HT1080 (cell line): ENCODE results near the gene PPP1R36. TPM values are rescaled to one million over a fixed set of nuclear protein-coding genes. Genes with fewer than 3 reads are reported as not detected.
A peak's percentile ranks its signal among the peaks of the same experiment; 100 is the strongest.
"Not testable (repeated sequence)": the region's sequence is repeated elsewhere in the genome, so short reads cannot be mapped to it uniquely, and the experiment has no call there.

ENCODE experiments used
- DNase-seq: peaks from one replicate; pipeline ENCODE4 v3.0.0-alpha.2; 2015; ENCODE audit warnings: low read depth
- total RNA-seq: library from RNA; depleted of rRNA; stranded (reverse); fragments of >200 nt; shearing (Covaris generic); gene quantifications from 2 replicates; pipeline ENCODE4 v1.2.3, GENCODE V29; 2014

Gene PPP1R36
- total RNA-seq, 1 experiment from 2014 or later, result 0.11 TPM

DNA sequence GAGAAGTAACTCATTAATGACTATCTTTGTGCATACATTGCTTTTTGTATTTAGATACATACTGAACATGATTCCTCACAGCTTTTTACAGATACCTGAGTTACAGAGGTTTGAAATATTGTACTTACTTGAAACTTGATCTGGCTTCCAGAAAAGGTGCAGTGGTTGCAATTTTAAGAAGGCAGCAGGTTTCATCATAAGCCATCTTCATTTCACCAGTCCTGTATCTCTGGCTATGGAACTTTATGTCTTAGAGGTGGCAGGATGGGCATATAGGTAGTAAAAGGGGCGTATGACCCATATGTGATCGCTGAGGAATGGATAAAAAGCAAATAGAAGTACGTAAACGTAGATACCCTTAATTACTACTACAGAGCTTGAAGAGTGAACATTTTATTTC is 31.5 kb upstream of the PPP1R36 start:
- DNase-seq, result no peak

DNA sequence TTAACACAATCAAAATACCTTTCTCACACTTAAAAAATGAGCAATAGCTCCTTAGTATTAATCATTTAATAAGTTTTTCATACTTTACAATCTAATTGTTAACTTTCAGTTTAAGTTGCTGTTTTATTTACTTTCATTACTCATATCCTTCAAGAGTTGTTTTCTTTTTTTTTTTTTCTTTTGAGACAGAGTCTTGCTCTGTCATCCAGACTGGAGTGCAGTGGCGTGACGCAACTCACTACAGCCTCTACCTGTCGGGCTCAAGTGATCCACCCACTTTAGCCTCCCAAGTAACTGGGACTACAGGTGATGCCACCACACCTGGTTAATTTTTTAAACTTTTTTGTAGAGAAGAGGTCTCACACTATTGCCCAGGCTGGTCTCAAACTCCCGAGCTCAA is 29.1 kb upstream of the PPP1R36 start:
- DNase-seq, result no peak

DNA sequence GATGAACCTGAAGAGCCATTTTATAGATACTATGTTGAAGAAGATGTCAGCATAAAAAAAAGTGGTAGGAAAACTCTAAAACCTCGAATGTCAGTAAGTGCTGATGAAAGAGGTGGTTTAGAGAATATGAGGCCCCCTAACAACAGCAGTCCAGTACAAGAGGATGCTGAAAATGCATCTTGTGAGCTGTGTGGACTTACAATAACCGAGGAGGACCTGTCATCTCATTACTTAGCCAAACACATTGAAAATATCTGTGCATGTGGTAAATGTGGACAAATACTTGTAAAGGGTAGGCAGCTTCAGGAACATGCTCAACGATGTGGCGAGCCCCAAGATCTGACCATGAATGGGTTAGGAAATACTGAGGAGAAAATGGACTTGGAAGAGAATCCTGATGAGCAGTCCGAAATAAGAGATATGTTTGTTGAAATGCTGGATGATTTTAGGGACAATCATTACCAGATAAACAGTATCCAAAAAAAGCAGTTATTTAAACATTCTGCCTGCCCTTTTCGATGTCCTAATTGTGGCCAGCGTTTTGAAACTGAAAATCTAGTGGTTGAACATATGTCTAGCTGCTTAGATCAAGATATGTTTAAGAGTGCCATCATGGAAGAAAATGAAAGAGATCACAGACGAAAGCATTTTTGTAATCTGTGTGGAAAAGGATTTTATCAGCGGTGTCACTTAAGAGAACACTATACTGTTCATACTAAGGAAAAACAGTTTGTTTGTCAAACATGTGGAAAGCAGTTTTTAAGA is 27.0 kb upstream of the PPP1R36 start:
- no peak for DNase-seq

DNA sequence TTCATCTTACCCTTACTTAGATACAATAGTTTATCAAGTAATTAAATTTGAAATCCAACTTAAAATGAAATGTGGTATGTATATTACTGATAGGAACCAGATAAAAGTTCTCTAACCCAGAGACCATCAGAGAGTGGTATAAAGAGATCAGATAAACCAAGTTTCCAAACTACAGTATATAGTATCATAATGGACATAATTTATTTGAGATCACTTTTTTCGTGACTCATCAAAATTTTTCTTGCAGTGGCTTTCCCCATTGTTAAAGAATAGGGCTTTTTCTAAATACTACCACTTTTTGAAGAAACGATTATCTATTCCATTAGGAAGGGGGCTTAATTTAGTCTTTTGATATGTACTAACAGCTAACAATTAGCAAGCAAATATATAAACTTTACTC is 24.4 kb upstream of the PPP1R36 start:
- no peak for DNase-seq

DNA sequence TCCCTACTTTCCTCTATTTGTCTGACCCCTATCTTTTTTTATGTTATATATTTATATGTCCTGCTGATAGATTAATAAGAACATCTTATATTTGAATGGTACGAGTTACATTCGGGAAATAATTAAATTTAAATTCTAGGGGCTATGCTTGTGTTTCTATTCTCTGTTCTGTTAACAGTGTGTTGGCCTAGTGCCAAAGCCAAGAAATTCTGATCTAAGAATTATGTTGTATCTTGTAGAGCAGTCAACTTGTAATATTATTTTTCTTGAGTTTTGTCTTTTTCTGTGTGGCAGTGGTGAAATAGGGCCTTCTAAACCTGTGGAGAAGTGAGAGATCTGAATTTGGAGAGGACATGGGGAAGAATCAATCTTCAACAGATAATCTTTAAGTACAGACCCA is 18.2 kb upstream of the PPP1R36 start:
- DNase-seq, result no peak

DNA sequence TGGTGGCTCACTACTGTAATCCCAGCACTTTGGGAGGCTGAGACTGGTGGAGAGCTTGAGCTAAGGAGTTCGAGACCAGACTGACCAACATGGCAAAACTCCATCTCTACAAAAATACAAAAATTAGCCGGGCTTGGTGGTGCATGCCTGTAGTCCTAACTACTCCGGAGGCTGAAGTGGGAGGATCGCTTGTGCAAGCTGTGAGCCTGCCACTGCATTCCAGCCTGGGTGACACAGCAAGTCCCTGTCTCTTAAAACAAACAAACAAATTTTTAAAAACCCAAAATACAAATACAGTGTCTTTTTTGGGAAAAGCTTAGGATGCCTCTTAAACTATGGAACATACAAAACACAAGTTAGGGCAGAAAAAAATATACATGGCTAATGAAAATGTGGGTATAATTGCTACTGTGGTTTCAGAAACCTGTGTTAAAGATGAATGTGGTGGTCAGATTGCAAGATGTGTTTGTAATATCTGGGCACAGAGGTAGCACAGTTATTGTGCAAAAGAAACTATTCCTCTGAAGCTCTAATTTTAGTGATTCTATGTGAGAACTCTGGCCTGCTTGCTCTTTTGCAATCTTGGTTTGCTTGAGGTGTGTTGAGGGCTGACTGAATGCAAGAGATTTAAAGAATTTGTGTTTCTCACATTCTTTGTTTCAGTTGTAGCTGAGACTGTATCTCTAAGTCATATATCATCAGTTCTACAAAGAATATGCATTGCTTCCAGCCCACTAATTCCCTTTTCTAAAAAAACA is 13.1 kb upstream of the PPP1R36 start:
- DNase-seq, result no peak

DNA sequence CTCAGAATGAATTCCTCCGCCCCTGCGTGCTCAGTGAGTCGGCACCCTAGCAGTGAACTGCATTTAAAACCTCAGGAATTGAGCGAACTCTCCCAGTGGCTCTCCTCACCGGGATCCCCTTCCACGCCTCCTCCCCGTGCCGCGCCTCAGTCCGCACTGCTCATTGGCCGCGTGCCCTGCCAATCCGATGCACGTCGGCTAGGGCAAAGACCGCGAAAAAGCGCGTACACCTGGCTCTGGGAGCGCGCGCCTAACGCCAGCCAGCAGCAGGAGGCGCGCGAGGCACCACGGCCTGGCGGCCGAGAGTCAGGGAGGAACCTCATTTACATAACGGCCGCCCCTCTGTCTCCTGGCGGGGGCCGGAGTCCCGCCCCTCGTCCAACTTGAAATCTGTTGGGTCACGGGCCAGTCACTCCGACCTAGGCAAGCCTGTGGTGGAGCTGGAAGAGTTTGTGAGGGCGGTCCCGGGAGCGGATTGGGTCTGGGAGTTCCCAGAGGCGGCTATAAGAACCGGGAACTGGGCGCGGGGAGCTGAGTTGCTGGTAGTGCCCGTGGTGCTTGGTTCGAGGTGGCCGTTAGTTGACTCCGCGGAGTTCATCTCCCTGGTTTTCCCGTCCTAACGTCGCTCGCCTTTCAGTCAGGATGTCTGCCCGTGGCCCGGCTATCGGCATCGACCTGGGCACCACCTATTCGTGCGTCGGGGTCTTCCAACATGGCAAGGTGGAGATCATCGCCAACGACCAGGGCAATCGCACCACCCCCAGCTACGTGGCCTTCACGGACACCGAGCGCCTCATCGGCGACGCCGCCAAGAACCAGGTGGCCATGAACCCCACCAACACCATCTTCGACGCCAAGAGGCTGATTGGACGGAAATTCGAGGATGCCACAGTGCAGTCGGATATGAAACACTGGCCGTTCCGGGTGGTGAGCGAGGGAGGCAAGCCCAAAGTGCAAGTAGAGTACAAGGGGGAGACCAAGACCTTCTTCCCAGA is 9.3 kb upstream of the PPP1R36 start, which contains the start of gene HSPA2:
HSPA2 (plus strand) TSS at position 534 of the 995 bp plus-strand sequence; CDS start at position 643, 109 bp downstream.
- DNase-seq, result peak; percentile 98

DNA sequence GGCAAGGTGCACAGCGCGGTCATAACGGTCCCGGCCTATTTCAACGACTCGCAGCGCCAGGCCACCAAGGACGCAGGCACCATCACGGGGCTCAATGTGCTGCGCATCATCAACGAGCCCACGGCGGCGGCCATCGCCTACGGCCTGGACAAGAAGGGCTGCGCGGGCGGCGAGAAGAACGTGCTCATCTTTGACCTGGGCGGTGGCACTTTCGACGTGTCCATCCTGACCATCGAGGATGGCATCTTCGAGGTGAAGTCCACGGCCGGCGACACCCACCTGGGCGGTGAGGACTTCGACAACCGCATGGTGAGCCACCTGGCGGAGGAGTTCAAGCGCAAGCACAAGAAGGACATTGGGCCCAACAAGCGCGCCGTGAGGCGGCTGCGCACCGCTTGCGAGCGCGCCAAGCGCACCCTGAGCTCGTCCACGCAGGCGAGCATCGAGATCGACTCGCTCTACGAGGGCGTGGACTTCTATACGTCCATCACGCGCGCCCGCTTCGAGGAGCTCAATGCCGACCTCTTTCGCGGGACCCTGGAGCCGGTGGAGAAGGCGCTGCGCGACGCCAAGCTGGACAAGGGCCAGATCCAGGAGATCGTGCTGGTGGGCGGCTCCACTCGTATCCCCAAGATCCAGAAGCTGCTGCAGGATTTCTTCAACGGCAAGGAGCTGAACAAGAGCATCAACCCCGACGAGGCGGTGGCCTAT is 8.3 kb upstream of the PPP1R36 start:
- no peak for DNase-seq

DNA sequence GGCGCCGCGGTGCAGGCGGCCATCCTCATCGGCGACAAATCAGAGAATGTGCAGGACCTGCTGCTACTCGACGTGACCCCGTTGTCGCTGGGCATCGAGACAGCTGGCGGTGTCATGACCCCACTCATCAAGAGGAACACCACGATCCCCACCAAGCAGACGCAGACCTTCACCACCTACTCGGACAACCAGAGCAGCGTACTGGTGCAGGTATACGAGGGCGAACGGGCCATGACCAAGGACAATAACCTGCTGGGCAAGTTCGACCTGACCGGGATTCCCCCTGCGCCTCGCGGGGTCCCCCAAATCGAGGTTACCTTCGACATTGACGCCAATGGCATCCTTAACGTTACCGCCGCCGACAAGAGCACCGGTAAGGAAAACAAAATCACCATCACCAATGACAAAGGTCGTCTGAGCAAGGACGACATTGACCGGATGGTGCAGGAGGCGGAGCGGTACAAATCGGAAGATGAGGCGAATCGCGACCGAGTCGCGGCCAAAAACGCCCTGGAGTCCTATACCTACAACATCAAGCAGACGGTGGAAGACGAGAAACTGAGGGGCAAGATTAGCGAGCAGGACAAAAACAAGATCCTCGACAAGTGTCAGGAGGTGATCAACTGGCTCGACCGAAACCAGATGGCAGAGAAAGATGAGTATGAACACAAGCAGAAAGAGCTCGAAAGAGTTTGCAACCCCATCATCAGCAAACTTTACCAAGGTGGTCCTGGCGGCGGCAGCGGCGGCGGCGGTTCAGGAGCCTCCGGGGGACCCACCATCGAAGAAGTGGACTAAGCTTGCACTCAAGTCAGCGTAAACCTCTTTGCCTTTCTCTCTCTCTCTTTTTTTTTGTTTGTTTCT is 7.6 kb upstream of the PPP1R36 start:
- no peak for DNase-seq

DNA sequence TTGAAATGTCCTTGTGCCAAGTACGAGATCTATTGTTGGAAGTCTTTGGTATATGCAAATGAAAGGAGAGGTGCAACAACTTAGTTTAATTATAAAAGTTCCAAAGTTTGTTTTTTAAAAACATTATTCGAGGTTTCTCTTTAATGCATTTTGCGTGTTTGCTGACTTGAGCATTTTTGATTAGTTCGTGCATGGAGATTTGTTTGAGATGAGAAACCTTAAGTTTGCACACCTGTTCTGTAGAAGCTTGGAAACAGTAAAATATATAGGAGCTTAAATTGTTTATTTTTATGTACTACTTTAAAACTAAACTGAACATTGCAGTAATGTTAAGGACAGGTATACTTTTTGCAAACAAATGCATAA is 6.9 kb upstream of the PPP1R36 start:
- no peak for DNase-seq

DNA sequence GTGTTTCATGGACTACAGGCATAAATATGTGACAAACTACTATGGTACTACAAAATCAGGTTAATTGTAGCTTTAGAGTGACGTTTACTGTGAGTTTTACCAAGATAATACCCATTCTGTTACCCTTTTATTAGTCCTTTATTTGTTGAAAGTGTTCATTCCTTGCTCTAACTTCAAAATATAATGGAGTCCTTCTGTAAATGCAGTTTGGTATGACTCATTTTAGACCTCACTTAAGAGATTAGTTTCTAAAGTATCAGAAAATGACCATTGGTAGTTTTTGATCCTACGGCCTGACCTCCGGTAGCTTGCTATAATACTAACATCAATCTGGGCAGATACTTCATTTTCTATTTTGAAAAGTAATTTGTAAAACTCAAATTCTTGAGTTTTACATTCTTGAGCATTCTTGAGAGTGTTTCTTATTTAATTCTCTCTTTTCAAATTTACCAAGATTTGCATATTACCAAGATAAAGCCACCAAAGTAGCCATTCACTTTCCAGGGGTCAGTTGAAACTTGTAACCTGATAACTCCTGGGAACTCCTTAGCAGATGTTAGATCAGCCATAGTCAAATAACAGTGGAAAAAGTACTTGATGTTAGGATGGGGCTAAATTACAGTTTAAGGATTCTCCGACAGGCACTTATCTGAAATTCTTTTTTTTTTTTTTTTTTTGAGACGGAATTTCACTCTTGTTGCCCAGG is 5.0 kb upstream of the PPP1R36 start:
- no peak for DNase-seq

DNA sequence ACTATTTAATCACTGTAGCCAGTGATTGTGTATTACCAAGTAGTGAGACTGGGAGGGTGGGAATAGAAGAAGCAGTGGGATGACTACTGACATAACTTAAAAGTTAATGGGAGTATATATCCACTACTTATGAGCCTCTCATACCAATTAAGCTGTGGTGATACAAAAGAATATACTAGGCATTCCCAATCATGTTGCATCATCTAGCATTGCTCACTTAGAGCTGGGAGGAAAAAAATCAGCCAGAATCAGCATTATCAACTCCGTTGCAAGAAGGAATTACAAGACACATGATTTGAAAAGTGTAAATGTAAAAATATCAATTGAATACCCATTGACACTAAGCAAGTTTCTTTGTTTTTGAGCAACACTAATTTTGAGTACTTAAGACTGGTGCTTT is 745 bp upstream of the PPP1R36 start:
- no peak for DNase-seq

DNA sequence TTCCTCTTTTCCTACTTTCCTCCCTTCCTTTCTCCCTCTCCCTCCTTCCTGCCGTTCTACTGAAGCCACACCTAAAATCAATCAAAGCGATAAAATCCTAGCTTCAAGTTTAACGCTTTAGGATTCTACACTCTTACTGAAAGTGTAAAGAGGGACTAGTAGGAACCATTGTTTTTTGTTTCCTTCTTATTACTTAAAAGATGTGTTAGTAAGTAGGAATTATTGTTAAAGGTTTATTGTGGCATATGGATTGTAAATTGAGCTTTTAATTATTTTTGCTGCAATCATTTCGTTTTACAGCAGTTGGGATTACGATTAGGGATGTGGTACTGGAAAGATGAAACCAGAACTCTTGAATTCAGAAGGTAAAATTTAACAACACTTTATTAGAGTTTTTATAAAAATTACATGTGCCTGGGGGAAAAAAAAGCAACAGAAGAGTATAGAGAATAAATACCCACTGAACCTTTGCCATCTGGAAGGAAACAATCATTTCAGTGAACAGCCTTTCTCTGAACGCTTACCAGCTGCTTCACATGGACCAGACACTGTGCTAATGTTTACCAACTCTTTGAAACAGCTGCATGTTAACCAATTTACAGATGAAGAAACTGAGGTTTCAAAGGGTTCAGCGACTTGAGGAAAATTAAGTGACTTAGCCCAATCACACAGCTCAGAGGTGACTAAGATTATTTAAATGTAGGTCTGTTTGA is 1.0 kb downstream of the PPP1R36 start:
- no peak for DNase-seq

DNA sequence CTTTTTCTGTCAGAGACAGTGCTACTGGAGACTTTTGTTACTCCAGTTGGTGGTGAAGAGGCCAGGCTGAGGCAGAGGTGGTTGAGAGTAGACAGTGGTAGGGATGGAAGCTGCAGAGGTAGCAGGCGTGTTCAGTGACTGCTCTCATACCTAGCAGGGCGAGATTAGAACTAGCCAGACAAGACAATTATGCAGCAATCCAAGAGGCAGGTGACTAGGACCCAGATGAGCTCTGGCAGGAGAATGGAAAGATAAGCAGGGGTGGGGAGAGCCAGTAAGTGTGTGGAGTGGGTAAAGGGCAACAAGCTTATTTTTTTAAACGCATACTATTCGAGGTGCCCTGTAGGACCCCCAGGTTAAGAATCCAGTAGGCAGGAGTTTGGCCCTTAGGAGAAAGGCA is 4.8 kb downstream of the PPP1R36 start:
- no peak for DNase-seq

DNA sequence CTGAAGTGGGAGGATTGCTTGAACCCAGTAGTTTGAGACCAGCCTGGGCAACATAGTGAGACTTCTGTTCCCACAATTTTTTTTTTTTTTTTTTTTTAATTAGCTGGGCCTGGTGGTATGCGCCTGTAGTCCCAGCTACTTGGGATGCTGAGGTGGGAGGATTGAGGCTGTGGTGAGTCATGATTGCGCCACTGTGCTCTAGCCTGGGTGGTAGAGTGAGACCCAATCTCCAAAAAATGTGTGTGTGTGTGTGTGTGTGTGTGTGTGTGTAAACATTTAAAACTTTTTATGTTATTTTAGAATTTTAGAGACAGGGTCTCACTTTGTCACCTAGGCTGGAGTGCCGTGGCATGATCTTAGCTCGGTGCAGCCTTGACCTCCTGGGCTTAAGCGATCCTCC is 6.8 kb downstream of the PPP1R36 start:
- DNase-seq, result peak; percentile 63

DNA sequence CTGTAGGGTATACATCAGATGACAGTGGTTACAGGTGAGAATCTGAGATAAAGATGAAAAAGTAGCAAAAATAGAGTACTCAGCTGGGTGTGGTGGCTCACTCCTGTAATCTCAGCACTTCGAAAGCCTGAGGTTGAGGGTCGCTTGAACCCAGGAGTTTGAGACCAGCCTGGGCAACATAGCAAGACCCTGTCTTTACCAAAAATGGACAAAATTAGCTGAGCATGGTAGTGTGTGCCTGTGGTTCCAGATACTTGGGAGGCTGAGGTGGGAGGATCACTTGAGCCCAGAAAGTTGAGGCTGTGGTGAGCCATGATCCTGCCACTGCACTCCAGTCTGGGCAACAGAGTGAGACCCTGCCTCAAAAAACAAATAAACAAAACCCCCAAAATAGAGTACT is 8.5 kb downstream of the PPP1R36 start:
- not testable (repeated sequence) for DNase-seq

DNA sequence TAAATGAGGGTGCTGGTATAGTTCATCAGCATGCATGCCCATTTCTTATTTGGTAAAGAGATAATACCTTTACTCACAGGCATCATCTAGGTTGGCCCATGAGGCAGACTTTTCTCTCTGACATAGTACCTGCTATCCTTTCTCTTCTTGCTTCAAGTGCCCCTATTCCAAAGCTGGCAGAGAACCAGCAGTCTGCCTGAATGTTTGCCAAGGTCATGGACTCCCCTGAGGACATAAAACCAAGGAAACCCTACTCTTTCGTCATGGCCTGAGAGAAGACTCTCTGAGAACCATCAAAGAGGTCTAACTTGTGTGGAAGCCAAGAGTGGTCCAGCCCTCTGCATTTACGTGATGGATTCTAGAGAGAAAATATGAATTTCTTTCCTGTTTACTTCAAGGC is 11.9 kb downstream of the PPP1R36 start:
- DNase-seq, result no peak

DNA sequence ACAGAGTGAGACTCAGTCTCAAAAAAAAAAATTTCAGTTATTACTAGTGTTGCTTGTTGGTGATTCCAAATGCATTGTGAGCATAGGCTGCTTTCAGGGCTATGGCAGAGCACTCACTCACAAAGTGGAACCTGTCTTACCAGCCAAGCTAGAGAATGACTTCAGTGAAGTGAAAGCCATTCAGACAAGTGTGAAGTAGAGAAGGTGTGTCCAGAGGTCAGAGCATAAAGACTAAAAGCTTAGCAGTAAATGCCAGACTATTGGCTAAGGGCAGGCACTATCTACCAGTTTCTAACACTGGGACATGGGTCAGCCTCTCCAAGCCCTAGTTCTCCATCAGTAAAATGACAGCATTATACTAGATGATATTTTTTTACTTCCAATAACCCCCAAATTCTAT is 12.7 kb downstream of the PPP1R36 start:
- DNase-seq, result no peak

DNA sequence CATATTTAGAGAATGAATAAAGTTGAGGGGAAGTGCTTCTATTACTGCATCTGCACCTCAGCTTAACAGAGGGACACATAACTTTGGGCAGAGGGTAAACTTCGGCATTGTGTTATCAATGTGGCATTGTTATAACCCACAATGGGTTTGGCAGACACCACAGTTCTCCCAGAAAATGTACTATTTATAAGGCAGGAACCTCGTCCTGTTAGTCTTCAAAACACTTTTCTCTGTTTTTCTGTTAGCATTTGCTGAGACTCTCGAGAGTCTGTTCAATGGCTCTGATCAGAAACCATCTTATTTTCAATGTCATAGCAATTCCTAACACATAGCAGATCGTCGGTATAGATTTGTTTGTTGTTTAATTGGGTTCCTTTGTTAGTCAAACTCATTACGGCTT is 13.9 kb downstream of the PPP1R36 start:
- DNase-seq, result no peak
